GM12865 (cell line): Measurements from ENCODE around the gene SHISAL1.

Experiments
- DNase-seq: peaks from one replicate; pipeline ENCODE4 v3.0.0; 2010; ENCODE audit warnings: low read depth
- H3K4me3 ChIP-seq: 2 replicates; pipeline ENCODE4 v1.5.1; 2011; ENCODE audit warnings: mild to moderate bottlenecking, low read depth, low read length, control low read depth
- CTCF ChIP-seq: IDR thresholded peaks from 2 replicates; pipeline ENCODE4 v1.5.1; 2011; ENCODE audit warnings: low read length, control low read depth, low read depth, inconsistent platforms; ENCODE audit not compliant: insufficient read depth; ENCODE audit errors: missing control alignments

The SHISAL1 gene

DNA sequence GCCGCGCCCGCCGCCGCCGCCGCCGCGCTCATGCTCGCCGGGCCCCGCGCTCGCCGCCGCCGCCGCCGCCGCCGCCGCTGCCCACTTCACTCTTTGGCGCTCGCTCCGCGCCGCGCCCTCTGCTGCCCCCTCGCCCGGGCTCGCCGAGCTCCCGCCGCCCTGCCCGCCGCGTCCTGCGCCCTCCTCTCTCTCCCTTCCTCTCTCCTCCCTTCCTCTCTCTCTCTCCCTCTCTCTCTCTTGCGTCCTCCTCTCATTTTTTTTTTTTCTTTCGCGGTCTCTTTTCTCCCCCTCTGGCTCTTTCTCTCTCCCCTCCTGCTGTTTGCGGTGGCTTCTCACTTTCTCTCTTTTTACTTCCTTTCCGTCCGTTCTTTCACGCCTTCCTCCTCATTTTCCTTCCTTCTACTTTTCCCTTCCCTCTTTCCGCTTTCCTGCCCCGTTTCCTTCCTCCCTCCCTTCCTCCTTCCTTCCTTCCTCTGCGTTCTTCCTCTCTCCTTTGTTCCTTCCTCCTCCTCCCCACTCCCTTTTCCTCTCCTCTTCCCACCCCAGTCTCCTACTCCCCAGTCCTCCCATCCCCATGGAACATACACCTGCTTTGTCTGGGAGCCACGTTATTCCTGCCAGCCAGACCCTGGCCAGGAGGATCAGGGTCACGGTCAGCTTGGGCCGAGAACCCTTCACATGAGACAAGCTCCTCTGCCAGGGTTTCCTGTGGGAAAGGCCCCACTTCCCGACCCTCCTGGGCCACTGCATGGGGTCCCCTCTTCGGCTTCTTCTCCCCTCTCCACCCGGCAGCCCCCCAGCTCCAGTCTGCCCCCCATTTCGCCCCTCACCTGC, 19.3 kb upstream of the SHISAL1 start:
- H3K4me3 ChIP-seq, result no peak overlapping the region
- no peak for TF ChIP-seq CTCF
- DNase-seq, result no peak

GRCh38 chr22:44330744-44331660, 18.3 kb upstream of the SHISAL1 start:
- DNase-seq, result no peak
- TF ChIP-seq CTCF, result no peak
- H3K4me3 ChIP-seq, result no peak overlapping the region

DNA sequence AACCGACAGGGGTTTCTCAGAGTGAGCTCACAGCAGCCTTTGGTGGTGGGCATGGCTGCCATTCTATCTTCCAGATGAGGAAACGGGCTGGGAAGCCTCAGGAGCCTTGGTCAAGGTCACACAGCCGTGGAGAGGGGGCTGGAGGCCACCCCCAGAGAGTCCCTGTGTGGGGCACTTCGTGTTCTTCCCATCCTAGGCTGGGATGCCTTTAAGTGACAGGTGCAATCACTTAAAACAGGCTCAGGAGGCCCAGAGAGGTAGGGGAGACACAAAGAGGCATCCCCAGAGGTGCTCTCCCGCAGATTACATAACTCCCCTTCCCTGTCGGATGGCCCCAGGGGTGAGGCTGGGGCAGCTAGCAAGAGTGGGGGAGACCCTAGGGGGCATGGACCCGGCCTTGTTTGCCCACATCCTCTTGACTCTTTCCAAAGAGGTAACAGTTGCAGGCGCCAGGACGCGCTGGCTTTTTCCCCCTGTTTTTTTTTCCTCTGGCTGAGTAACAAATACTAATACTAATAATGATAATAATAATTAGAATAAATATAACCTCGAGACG, 17.5 kb upstream of the SHISAL1 start:
- H3K4me3 ChIP-seq, result no peak overlapping the region
- DNase-seq, result no peak
- no peak for TF ChIP-seq CTCF

- no peak overlapping the region for H3K4me3 ChIP-seq
- no peak for TF ChIP-seq CTCF
- peak; percentile 87 for DNase-seq
Observed at GRCh38 chr22:44329179-44329796, 16.5 kb upstream of the SHISAL1 start.

- H3K4me3 ChIP-seq, result no peak overlapping the region
- TF ChIP-seq CTCF, result no peak
- DNase-seq, result no peak
Observed at GRCh38 chr22:44328762-44329161, 16.0 kb upstream of the SHISAL1 start.

- no peak overlapping the region for H3K4me3 ChIP-seq
- no peak for TF ChIP-seq CTCF
- DNase-seq, result no peak
Observed at GRCh38 chr22:44328326-44328725, 15.6 kb upstream of the SHISAL1 start.
